Right renal pelvis (tissue), 4 donors: ENCODE data around the gene CD2. TPM values are rescaled to one million over a fixed set of nuclear protein-coding genes. Genes with fewer than 3 reads are reported as not detected.

Source experiments
- DNase-seq, 4 donors: peaks; one replicate each; pipeline ENCODE4 v3.0.0-alpha.2; 2013; ENCODE audit warnings: low read depth in 4 of 4, low spot score in 3 of 4, missing footprints in 1 of 4
- polyA plus RNA-seq, 4 donors: library from polyadenylated mRNA; unstranded; fragments of 120-200 nt; gene quantifications; one replicate each; pipeline ENCODE4 v1.2.1, GENCODE V29; 2013; ENCODE audit not compliant: insufficient read length in 4 of 4

The CD2 gene
- polyA plus RNA-seq, 4 donors, result 0.10 to 0.45 (median 0.11) TPM; not detected in 1

- no peak for DNase-seq
These were observed 17.9 kb downstream of the CD2 start for GRCh38 chr1:116771997-116772647.

GRCh38 chr1:116772648-116773045 is 18.4 kb downstream of the CD2 start:
- DNase-seq, result no peak

- no peak for DNase-seq
These were observed 21.0 kb downstream of the CD2 start for GRCh38 chr1:116775116-116775752.

DNA sequence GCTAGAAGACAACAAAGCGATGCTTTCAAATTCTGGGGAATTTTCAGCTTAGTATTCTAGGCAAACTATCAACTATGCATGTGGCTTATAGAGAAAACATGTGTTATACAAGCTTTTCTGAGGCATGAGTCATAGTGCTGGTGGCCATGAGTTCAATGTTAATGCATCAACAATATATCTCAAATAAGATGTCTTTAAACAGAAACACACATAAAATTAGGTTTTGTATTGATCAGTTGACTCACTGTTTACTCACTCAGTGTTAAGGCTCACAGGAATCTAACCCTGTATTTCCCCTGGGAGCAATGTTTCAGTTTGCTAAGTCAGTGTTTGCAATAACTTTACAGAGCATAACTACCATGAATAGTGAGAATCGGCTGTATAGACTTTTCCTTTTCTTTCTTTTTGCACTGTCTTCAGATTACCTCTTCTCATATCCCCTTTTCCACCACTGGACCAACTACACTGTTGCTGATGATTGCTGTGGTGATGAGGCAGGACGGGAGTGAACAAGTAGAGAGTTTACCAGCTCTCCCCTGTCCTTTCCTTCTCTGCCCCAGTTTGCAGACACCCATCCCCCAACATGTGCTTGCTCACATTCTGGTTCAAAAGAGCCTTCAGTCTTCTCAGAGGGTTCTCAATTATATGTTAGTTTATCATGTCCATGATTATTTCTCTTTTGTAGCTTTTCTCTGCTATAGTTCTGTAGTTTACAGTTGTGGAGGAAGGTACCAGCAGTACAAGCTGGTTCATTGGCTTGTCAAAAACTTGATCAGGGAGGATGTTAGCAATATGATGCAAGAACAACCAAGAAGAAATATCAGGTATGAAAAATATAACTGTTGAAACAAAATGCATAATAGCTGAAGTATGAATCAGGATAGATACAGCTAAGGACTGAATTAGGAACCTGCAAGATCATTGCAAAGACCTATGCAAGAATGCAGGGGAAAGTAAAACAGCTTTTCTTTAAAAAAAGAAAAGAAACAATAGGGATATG is 23.9 kb downstream of the CD2 start:
- no peak for DNase-seq

GRCh38 chr1:116781034-116781433 is 26.8 kb downstream of the CD2 start:
- DNase-seq, result no peak

DNA sequence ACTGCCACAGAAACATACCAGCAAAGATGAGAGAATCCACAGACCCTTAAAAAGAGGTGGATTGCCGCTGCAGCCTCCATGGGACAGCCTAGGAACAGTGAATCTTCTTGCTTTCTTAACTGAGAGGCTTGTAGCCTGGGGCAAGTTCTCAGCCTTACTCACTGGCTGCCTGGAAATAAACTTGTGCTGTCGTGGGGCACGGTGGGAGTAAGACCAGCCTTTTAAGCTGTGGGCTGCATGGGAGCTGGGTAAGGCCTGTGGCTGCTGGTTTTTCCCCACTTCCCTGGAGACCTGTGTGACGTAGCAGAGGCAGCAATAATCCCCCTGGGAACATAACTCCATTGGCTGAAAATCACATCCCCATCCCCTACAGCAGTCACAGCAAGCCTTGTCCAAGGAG is 30.8 kb downstream of the CD2 start:
- DNase-seq, result no peak

GRCh38 chr1:116786049-116786448 is 31.8 kb downstream of the CD2 start:
- DNase-seq, result no peak

DNA sequence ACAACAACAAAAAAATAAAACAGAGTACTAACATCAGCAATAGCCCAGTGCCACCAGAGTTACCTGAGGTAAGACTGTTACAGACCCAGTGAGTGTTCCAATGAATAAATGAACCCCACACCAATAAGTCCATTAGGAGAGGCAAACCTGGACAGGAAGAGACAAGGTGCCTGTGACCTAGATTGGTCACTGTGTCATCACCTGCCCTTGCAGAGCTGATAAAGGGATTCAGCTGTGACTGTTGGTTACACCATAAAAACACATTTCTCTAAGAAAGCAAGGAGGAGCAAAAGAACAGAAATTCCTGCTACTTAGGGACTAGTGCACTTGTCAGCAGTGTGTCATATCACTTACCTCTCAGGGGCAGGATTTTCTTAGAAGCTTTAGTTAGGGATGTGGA is 37.5 kb downstream of the CD2 start:
- no peak for DNase-seq

GRCh38 chr1:116793357-116793935 is 39.2 kb downstream of the CD2 start:
- no peak for DNase-seq

- no peak for DNase-seq
These were observed 40.1 kb downstream of the CD2 start for GRCh38 chr1:116794371-116794770.

GRCh38 chr1:116794804-116795481 is 40.7 kb downstream of the CD2 start:
- DNase-seq, result no peak

GRCh38 chr1:116795482-116795829 is 41.2 kb downstream of the CD2 start:
- DNase-seq, result no peak

DNA sequence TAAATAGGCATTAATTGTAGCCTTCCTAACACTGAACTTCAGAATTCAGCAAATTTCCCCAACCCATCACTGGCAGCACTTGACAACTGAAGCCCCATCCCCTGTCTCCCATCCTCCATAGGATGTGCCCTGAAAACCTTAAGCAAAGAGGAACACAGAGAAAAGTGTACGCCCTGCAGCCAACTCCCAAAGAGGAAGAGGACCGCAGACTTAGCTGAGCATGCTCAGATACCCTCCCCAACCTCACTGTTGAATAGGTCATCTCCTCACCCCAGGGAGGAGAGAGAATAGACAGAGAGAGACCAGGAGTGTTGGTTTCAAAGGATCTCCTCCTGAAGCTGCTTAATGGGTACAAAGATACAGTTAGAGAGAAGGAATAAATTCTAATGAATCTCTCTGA is 50.5 kb downstream of the CD2 start:
- no peak for DNase-seq

- no peak for DNase-seq
These were observed 51.2 kb downstream of the CD2 start for GRCh38 chr1:116805398-116805797.

- DNase-seq, result no peak
These were observed 52.0 kb downstream of the CD2 start for GRCh38 chr1:116806245-116806644.

GRCh38 chr1:116806671-116807070 is 52.4 kb downstream of the CD2 start:
- no peak for DNase-seq

DNA sequence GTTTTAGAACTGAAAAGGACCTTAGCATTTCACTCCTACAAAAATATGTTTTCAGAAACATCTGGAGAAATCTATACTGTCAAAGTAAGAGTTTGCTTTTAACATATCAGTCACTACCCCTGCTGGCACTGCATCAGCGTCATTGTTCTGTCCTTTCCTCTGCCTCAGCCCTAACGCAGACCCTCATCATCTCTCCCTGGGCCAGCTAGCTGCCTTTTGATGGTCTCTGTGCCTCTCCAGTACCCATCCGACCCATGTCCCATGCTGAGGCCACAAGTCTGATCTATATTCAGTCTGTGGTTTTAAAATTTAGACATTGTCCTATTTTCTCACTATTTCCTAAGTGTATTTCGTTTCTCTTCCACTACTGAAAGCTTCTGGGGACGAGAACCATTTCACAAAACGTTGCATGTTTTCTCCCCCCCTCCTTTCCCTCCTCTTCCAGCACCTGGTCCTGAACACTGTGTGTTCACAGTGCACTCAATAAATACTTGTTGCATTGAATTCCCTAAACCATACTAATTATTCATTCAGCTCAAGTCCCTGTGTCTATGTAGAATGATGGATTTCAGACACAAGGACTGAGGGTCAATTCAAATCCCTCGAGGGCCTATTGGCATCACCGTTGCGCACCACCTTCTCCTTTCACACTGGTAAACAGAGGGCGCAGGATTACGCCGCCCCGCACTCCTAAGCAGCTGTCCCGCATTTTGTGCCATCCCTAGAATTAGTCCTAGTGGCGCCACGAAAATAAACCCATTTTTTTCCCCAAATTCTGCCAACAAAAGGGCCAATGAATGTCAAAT is 53.4 kb downstream of the CD2 start:
- no peak for DNase-seq

- no peak for DNase-seq
These were observed 54.1 kb downstream of the CD2 start for GRCh38 chr1:116808200-116808847.

- no peak for DNase-seq
These were observed 54.7 kb downstream of the CD2 start for GRCh38 chr1:116808848-116809508.
